ENCODE measurements around the gene DLK1.
A peak's percentile ranks its signal among the peaks of the same experiment; 100 is the strongest.

DLK1 gene

DNA sequence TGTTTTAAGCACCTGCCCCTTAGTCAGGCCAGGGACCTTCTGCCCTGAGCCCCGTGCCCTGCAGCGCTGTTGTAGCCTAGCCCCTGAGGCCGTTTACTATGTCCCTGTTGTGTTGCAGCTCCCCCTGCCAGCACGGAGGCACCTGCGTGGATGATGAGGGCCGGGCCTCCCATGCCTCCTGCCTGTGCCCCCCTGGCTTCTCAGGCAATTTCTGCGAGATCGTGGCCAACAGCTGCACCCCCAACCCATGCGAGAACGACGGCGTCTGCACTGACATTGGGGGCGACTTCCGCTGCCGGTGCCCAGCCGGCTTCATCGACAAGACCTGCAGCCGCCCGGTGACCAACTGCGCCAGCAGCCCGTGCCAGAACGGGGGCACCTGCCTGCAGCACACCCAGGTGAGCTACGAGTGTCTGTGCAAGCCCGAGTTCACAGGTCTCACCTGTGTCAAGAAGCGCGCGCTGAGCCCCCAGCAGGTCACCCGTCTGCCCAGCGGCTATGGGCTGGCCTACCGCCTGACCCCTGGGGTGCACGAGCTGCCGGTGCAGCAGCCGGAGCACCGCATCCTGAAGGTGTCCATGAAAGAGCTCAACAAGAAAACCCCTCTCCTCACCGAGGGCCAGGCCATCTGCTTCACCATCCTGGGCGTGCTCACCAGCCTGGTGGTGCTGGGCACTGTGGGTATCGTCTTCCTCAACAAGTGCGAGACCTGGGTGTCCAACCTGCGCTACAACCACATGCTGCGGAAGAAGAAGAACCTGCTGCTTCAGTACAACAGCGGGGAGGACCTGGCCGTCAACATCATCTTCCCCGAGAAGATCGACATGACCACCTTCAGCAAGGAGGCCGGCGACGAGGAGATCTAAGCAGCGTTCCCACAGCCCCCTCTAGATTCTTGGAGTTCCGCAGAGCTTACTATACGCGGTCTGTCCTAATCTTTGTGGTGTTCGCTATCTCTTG, 7.6 kb downstream of the DLK1 start:
- no peak for DNase-seq (ENCODE audit: low read depth)

DNA sequence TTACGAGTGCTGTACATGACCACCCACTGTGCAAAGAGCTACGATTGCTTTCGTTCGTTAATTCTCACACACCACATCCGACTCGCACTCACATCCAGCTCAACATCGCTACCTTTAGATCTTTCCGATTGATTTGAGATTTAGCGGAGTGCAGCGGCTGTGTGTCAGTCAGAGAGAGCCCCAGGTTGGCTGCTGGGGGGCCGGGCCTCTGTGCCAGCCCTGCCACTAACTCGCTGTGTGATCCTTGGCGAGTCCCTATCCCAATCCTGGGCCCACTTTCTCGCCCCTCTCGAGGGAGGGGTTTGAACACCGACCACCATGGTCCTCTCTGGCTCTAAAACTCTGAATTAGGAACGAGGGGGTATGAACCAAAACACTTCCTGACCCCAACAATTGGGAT, 8.6 kb downstream of the DLK1 start:
- DNase-seq (ENCODE audit: low read depth), result no peak

- DNase-seq (ENCODE audit: low read depth), result no peak
Observed at GRCh38 chr14:100736269-100737180, 9.8 kb downstream of the DLK1 start.

DNA sequence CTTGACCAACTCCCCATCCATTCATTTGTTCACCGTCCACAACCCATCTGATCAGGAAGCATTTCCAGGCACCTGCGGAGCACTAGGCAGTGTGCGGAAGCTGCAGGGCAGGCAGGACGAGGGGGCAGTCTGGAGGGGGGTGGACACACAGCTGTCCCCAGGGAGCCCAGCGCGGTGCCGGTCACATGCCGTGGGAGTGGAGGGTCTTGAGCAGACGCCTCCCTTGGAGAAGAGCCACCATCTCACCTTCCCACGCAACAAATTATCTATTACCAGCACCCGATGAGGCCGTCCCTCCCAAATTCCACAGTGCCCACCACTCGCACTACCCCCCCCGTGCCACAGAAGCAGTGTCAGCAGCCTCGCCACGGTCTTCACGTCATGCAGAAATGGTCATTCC, 10.8 kb downstream of the DLK1 start:
- no peak for DNase-seq (ENCODE audit: low read depth)

- DNase-seq (ENCODE audit: low read depth), result no peak
Observed at GRCh38 chr14:100738269-100738691, 11.6 kb downstream of the DLK1 start.

DNA sequence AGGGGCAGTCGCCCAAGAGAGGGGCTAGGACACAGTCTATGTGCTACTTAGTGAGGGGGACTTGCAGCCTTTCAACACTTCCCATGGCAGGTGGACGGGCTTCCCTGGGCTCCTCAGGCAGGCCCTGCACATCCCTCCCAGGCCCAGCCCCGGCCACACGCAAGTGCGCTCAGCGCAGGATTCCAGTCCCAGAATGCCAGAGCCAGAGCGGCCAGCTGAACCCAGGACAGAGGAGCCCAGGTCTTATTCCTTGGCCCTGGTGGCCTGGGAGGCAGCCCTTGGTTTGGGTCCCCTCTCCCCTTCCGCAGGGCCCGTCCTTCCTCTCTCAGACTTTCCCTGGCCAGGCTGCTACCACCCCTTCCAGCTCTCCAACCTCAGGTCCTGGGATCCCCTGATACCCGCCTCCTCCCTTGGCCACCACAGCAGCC, 12.0 kb downstream of the DLK1 start:
- no peak for DNase-seq (ENCODE audit: low read depth)

DNA sequence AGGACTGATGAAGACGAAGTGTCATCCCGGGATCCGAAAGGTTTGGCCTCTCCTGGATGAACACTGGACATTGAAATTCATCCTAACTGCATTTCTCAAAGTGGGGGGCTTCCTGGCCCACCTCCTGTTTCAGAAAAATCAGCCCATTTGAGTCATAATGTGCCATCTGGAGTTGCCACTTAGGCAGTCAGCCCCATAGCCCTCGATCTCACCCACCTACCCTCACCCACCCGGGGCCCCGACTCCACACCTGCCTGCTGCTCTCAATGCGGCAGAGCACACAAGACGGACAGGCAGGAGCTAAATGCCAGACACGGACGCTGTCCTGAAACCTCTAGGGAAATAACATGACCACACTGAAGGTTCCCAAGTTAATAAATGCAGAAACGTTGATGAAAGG, 12.6 kb downstream of the DLK1 start:
- DNase-seq (ENCODE audit: low read depth), result no peak

GRCh38 chr14:100740196-100740825, 13.6 kb downstream of the DLK1 start:
- no peak for DNase-seq (ENCODE audit: low read depth)

GRCh38 chr14:100740929-100741328, 14.2 kb downstream of the DLK1 start:
- DNase-seq (ENCODE audit: low read depth), result no peak

- no peak for DNase-seq (ENCODE audit: low read depth)
Observed at GRCh38 chr14:100741966-100742365, 15.3 kb downstream of the DLK1 start.

DNA sequence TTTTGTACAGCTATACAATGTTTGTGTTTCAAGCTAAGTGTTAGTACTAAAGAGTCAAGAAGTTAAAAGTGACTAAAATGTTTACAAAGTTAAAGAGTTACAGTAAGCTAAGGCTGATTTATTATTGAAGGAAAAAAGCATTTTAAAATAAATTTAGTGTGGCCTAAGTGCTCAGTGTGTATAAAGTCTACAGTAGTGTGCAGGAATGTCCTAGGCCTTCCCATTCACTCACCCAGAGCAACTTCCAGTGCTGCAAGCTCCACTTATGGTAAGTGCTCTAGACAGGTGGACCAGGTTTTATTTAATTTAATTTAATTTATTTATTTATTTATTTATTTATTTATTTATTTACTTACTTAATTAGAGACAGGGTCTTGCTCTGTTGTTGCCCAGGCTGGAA, 19.6 kb downstream of the DLK1 start:
- no peak for DNase-seq (ENCODE audit: low read depth)

DNA sequence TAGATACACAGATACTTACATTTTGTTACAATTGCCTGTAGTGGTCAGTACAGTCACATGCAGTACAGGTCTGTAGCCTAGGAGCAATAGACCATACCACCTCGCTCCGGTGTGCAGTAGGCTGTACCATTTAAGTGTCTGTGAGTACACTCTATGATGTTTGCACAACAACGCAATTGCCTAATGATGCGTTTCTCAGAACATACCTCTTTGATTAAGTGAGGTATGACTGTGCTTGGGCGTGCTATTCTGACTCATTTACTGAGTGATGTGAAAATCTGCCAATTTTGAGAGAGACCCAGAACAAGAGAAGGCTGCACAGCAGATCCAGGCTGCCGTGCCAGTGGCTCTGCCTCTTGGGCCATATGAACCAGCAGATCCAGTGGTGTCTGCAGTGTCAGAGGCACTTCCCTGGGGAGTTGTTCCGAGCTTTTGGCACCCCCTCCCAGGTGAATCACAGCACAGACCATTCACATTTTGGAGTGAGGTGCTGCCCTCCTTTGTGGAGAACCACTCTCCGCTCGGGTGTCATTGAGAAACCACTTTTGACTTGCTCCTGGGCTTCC, 20.4 kb downstream of the DLK1 start:
- DNase-seq (ENCODE audit: low read depth), result peak; percentile 65

DNA sequence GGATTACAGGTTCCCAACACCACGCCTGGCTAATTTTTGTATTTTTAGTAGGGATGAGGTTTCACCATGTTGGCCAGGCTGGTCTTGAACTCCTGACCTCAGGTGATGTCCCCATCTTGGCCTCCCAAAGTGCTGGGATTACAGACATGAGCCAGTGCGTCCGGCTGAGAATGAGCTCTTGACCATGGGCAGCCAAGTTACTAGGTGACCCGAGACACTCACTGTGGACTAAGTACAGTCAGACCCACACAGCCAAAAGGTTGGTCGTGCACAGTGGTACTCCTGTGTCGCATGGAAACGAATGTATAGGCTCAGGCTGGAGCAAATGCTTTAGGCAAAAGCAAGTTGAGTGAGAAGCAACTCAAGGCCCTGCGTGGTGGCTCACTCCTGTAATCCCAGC, 21.0 kb downstream of the DLK1 start:
- no peak for DNase-seq (ENCODE audit: low read depth)

- no peak for DNase-seq (ENCODE audit: low read depth)
Observed at GRCh38 chr14:100748403-100748802, 21.7 kb downstream of the DLK1 start.

GRCh38 chr14:100748944-100749343, 22.3 kb downstream of the DLK1 start:
- no peak for DNase-seq (ENCODE audit: low read depth)

- no peak for DNase-seq (ENCODE audit: low read depth)
Observed at GRCh38 chr14:100749967-100750597, 23.4 kb downstream of the DLK1 start.

- DNase-seq (ENCODE audit: low read depth), result no peak
Observed at GRCh38 chr14:100750762-100751699, 24.3 kb downstream of the DLK1 start.

DNA sequence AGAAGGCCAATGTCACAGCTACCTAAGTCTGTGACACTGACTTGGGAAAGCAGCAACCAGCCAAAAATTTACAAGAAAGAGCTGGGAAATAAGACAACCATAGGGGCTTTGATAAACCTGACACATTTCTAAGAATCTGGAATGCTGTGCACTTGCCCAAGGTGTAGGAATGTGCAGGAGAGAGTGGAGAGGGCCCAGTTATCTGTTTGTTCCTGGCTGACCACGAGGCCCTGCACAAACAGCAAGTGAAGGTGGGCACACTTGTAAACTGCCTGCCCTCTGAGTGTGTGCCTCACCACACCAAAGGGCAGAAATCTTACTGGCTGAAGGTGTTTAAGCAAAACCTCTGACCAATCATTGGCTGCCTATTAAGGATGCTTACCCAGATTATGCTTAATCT, 27.3 kb downstream of the DLK1 start:
- DNase-seq (ENCODE audit: low read depth), result no peak

- no peak for DNase-seq (ENCODE audit: low read depth)
Observed at GRCh38 chr14:100755649-100756048, 29.0 kb downstream of the DLK1 start.

- DNase-seq (ENCODE audit: low read depth), result peak; percentile 63
Observed at GRCh38 chr14:100761481-100761880, 34.8 kb downstream of the DLK1 start.
